ENCODE data around the gene TASP1.

The TASP1 gene

DNA sequence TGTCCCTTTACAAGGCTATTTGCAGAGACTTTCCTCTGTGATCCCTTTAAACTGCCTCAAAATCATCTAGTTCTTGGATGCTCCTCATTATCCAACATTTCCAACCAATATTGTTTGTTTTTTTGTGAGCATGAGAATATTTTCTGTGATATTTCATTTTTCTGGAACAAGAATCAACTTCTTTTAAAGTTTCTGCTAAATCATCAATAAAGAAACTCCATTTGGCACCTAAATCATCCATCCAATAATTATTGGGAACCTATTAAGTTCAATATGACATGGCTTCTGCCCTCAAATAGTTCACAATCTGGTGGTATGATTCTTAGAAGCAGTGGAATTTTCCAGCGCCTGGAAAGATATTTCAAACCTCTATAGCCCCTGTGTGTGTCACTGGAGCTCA is 210.0 kb downstream of the TASP1 start:
- no peak for DNase-seq

DNA sequence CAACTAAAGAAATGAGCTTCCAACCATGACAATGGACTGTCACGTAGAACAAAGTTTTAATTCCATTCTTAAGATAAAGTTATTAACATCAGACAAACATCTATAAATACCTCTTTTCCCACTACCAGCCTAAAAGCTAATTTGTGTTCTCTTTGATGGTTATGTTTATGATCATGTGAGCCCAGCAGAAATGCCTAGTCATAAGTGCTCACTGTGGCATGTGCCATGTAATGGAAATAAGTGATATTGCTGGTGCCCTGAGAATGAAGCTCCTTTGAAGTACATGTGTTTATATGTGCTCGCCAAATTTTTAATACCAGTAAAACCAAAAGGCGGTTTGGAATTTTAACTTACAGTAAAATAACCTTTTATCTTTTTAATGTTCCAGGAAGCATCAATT is 211.9 kb downstream of the TASP1 start:
- DNase-seq: no peak

DNA sequence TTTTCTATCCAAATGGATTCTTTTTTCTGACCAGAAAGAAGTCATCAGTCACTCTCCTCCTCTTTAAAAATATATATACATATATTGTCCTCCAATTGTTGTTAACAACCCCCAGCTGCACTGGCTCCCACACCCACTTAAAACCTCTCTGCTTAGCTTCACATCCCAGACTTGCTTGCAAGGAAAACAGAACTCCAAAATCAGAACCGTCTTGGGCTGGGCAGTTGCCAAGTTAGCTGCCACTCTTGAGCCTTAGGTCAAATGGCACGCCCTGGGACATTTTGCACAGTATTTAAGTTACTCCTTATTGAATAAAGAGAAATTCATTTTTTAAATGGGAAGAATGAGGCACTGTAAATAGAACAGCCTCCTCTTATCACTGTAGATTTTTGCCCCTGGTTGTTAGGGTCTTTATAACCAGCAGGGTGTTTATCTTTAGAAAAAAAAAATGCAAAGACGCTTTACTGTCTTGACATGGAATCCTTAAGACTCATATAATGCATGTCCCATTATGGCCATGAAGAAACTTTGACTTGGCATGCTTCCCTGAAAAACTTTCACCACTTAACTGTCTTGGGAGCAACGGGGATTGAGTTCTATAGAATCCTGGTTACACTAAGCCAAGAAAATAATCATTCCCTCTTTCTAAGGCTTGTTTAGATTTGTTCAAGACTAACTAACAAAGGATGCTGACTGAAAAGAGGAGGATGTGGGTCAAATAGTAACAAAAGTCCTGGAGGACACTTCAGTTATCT is 213.2 kb downstream of the TASP1 start:
- DNase-seq: no peak

DNA sequence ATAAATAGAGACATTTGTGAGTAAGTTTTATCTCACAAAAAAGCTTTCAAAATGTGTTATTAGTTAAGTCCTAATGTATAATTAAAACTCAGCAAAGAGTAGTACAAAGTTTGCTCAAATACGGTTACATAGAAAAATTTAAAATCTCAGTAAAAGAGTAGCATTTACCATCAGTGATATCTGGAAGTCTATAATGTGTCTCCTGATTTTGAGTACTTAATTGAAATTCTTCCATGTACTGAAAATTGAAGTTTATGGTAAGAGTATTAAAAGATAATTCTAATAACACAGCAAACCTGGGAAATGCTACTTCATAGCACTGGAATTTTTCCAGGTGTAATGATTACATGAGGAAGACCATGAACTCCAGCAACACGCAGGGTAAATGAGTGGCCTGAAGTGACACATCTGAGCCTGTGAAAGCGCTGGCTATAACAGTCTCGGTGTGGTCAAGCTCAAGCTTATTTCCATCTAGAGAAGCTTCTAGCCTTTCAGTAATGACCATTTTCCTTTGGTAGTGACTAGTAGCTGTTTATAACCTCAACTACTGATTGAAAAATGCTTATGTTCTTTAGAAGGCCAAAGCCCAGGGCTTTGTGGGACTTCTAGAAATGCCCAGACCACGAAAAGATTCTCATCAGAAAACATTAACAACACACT is 214.4 kb downstream of the TASP1 start:
- DNase-seq: no peak

DNA sequence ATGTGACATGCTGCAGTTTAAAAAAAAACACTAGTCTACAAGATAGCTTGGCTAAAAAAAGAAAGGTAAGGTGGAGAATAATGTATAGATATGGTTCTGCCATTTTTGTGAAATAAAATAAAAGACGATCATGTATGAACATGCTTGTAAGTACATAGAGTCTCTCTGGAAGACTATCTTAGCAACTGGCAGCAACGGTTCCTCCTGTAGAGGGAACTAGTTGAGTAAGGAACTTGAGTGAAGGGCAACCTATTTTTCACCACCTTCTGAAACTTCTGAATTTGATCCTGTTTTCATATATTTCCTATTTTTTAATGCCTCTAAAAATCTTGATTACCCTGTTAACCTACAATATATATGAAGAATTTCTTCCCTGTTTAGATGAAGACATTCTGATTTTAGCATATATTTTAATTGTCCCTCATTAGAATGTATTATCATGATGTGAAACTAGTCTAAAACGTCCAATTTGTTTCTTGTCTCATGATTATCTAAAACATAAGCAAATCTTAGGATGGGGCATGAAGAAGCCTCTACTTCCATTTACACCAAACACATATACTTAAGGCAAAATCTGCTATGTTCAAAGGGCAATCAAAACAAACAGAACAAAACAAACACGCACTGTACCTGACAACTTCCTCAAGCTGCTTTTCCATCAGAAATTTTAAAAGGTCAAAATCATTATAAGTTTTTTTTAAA is 215.1 kb downstream of the TASP1 start:
- DNase-seq: no peak

DNA sequence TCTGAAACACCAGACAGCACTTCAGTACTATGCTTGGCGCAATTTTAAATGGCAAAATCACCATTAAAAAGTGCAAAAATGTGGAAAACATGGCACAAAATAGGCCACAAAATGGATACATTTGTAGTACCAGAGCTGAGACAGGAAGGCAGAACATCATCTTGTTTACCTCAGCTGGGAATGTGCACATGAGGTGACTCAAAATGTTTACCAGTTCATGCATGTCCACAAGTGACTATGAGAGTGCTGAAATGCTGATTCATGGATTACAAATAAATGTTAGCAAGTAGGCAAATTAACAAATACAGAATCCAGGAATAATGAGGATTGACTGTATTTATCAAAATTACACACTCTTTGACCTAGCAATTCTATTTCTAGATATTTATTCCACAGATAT is 216.1 kb downstream of the TASP1 start:
- DNase-seq: no peak

DNA sequence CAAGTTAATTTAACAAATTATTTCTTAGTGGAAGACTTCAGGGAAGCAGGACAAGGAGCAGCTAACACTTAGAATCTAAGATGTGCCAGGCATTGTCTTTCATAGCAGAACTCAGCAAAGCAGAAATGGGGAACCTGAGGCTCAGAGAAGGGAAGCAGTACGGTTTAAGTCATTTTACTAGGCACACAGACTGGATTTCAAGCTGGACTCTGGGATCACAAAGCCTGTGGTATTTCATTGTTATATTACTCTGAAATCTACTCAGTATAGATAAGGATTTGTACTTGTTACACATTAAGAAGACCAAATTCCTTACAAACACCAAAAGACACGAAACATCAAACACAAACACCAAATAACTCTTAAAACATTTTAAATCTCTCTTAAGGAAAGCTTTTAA is 218.1 kb downstream of the TASP1 start:
- DNase-seq: no peak

DNA sequence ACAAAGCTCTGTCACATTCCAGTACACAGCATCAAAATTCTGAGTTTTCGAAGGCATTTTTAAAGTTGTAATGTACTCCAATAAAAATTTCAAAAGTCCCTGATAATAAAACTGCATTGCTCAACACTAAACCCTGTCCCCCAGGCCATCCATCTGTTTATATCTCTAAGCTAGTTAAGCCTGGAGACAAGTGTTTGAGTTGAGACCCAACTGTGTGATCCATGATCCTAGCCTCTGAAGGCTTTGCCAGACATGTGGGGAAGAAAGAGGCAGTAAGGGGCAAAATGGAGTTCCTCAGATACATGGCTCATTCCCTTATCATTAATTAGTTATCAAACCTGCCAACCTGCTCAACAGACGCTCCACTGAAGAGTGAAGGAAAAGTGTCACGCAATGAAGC is 219.3 kb downstream of the TASP1 start:
- DNase-seq: no peak

DNA sequence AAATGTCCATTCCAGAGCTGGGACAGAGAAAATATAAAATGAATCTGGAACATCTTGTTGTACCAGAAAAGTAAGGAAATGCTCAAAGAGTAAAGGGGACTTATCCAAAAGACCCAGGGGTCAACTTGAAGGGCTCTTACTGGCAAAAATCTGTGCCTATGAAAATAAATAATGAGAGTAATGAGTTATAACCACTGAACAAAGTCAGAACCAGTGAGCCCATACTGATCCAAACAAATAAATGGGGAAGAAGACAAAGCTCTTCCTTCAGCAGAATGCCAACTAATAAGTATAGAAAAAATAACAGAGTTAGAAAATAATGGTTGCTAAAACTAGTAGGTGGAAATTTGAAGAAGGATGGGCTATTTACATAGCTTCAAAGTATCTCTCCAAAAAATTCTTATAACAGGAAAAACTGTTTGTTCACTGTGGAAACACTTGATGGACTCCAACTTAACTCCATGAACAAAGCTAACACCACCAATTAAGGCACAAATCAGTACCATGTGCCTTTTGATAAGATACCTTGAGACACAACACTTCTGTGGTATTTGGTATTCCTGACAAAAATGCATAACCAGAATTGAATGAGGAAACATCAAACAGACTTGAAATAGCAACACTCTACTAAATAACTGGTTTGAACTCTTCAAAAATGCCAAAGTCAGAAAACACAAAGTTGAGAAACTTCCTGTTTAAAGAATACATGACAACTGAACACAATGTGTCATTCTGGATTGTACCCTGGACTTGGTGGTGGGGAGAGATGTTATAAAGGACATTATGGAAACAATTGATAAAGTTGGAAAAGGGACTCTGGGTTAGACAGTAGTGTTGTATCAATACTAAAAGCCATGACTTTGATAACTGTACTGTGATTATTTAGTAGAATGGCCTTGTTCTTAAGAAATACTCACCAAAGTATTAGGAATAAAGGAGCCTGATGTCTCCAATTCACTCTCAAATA is 220.2 kb downstream of the TASP1 start:
- no peak for DNase-seq

DNA sequence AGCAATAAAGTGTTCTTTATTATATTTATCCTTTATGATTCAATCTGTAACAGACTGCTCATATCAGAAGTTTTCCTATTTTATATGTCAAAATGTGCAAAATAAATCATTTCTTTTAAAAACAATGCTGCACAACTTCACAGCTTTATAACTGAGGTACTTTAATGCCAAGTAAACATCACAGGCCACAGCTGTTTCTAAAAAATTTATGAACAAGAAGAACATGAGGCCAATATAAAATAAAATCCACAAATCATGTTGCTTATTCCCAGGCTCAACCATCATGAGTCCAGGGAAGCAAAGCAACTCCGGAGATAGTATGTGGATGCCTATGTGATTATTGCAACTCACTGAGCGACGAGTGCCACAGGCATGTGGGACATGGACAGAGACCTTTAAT is 222.2 kb downstream of the TASP1 start:
- DNase-seq: no peak

DNA sequence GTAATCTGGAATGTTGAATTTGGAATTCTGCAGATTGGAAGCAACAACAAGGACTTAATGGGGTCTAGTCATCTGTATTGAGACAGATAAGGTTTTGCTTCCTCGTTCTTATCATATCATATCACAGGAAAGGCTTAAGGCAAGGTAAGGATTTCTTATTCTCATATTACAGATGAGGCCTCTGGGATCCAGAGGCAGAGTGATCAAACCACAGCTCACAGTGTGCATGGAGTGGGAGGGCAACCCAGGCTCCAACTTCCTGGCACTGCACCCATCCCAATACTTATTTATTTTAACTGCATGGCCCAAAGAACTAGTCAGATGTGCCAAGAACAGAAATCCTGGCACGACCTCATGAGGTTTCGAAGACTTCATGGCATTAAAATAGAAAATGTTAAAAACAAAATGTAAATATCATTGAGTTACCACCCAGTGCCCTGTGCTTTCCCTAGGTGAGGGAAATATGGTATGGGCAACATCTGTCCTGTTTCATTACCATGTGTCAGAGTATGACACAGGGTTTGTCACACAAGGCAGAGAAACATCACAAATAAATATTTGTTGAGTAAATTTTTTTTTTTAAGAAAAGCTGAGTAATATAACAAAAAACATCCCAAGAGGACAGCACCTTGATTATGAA is 225.8 kb downstream of the TASP1 start:
- no peak for DNase-seq

DNA sequence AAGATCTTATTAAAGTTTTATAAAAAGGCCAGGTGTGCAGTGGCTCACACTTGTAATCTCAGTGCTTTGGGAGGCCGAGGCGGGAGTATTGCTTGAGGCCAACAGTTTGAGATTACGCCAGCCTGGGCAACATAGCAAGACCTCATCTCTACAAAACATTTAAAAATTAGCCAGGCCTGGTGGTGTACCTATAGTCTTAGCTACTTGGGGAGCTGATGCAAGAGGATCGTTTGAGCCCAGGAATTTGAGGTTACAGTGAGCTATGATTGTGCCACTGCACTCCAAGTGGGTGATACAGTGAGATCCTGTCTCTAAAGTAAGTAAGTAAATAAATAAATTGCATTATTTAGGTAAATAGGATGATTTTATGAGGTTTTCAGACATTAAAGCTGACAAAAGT is 234.4 kb downstream of the TASP1 start:
- DNase-seq: no peak

DNA sequence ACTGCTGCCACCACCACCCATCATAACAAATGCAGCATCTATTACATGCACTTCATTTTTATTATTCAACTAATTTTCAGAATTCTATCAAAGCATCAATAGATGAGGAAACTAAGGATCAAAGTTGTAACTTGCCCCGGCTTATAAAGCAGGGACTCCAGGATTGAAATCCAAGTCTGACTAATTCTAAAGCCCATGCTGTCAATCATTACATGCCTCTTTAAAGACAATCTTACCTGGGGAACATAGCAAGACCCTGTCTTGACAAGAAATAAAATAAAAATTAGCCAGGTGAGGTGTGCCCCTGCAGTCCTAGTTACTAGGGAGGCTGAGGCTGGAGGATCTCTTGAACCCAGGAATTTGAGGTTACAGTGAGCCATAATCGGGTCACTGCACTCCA is 235.3 kb downstream of the TASP1 start:
- no peak for DNase-seq

DNA sequence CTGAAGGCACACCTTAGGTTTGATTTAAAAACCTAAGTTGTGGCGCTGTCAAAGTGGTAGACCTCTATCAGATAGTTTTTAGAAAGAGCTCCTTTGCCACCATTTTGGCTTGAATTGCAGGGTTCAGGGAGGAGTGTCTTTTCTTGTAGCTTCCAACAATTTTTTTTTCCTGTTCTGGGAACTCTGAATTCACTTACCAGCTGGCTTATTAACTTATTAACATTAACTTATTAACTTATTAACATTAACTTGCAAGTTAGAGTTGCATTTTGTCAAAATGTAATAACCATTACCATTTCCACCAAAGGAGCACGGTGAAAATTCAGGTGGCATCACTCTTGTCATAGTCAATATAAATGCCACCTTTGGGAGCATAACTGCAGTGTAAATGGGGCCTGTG is 235.7 kb downstream of the TASP1 start:
- no peak for DNase-seq

DNA sequence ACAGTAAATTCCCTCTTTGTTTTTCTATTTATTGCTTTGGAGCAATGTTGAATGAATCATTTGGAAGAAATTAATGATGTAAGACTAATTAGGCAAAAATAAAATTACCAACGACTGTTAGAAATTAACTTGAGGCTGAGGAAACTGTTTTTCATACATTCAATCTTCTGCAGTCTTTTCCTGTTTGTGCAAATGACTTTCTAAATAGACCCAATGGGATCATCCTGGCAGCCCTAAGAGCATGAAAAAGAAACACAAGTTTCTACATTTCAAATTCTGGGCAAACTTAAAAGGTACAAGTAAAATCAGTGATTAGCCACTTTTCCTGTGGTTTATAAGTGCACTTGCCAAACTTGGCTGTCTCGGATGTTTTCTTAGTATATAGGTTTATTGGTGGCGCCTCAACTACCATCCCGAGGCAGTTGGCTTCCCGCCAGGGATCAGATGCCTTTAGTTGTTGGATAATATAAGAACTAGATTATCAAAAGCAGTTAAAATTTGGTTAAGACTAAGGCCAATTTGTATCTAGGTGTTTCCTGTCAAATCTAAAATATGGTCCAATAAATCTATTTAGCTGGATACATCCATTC is 236.5 kb downstream of the TASP1 start:
- DNase-seq: no peak

DNA sequence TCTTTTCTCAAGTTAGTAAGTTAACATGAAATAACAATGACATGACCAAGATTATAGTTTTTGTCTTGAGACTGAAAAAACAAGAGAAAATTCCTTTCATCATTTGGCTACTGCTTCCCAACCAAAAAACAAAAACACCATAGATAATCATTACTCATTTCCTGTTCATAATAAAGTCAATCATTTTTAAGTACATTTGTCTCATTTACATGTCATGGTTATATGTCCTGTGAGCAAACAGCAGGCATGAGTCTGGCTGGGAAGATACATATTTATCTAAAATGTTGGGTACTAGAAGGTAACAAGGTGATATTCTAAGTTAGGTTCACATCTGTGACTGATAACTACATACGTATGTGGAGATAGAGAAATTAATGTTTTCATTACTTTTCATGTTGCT is 237.1 kb downstream of the TASP1 start:
- no peak for DNase-seq

DNA sequence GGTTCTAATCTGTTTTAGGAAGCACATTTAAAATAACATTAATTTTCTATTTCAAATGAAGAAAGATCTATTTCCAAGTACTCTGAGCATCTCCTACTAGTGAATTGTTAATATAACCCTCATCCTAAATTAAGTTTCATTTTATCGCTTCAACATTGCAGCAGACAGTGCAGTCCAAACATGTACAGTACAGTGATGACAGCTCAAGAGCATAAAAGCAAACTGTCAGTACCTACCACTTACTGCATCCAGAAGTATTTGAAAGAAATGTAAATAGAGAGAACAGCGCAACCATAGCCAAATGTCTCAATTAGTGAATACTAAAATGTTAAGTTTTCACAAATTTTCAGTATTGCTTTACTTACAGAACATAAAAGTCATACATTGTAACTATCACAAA is 238.3 kb downstream of the TASP1 start:
- DNase-seq: no peak

DNA sequence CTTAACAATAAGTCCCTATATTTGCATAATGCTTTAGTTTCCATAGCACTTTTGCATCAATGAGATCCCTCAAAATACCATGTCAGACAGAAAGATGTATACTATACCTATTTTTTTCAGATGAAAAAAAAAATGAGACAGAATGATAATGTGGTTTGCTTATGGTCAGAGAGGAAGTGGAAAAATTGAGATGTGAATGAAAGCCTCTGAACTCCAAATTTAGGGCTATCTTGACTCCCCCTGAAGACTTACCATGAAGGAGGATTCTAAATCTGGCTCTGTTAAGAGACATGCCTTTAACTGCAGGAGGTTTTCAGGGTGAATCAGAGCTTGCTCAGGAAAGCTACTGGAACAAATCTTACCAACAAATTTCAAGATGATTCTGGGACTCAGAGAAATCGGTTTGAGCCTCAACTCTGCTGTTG is 241.4 kb downstream of the TASP1 start:
- DNase-seq: no peak

DNA sequence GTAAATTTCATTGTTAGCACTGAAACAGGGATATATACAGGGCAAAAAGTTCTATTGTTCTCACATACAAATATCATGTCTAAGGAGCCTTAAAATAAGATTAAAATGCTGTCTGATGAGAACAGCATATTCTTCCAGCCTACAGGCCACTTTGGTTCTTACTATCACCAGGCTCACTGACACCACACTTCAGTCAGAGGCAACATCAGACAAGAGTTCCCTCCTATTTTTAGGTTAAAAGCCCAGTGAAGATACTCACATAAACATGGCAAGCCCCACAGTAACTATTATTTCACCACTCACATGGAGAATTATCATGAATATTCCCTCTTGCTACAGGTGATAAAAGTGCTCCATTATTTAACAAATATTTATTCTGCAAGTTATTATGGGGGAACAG is 241.9 kb downstream of the TASP1 start:
- no peak for DNase-seq

DNA sequence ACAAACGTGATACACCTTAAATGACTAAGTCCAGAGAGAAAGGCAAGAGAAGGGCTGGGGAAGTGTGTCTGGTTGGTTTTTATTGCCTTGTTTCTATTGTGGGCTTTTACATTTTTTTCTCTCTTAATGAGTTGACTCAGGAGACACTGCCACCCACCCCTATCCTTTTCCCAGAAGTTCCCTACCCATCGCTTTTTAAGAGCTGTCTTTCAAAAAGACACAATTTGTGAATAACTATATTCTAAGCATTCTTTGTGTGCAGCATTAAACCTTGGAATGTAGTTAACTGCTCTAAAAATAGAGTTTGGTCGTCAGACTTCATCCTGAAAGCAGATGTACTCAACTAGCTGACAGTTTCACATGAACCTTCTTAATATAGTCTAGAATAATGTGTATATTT is 242.7 kb downstream of the TASP1 start:
- DNase-seq: no peak

DNA sequence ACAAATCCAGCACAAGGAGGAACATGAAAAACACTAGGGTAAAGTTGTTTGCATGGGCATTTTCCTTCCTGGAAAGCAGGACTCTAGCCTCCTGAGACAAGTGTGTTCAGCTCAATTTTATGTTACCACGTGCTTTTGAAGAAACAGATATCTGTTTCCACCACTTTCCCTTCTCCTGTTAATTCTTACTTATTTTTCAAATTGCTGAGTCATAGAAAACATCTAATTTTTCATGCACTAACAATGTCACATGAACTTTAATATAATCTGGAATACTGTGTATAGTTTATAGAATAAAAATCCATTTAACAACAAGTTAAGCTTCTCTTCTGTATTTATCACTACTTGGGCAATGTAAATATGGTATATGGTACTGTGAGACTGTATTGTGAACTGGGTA is 243.5 kb downstream of the TASP1 start:
- DNase-seq: no peak

DNA sequence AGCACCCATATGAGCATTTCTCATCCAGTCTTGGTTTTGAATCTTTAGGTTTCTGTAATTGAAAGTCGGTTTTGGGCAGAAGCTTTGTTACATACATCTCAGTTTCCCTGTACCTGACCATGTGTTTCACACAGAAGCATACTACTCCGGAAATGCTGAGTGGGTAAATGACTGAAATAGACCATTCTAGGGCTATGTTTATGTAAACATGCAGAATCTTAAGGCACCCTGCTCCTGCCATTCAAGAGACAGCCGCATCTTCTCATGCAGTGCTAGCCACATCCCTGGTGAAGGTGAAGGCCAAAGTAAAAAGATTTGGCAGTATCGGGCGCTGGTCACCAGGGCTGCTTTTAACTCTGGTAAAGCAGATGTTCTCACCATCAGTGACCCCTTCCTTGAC is 246.3 kb downstream of the TASP1 start:
- DNase-seq: no peak

Data from activated T-cell treated with anti-CD3 and anti-CD28 coated beads, Interleukin-2, amount 50 U/mL, for 1 hour (primary cell).